ENCODE data around the gene POP7.

The POP7 gene

GRCh38 chr7:100685049-100685605, 20.8 kb upstream of the POP7 start:
- no peak overlapping the region for H3K4me3 ChIP-seq (replicated peaks in 1 of 2; ENCODE audit: low read depth in 2 of 2, low read length in 2 of 2)
- no peak for DNase-seq (ENCODE audit: low read depth in 2 of 2)
- no peak for TF ChIP-seq CTCF (IDR thresholded peaks at IDR 0.05; ENCODE audit: low read depth, low read length)

DNA sequence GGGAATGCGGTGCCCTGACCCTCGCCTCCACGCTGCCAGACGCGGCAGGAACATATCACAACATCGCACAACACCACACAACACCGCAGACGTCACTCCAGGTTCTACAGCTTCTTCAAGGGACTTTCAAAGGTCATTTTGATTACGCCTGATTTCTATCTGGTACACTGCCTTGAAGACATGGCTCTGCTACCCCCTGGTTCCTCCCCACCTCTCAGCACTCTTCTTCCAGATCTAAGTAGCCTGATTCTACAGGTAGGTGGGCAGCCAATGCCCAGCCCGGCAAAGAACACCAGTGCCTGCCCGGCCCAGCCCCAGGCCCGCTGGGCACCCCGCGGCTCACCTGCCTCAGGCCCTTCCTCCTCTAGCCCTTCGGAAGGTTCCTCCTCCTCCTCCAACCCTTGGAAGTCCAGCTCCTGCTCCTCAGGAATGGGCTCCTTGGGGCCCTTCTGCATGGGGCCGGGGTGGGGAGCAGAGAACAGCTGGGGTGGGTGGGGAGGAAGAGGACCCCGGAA, 20.2 kb upstream of the POP7 start:
- H3K4me3 ChIP-seq (replicated peaks in 1 of 2; ENCODE audit: low read depth in 2 of 2, low read length in 2 of 2): no peak overlapping the region
- TF ChIP-seq CTCF (IDR thresholded peaks at IDR 0.05; ENCODE audit: low read depth, low read length): no peak
- no peak for DNase-seq (ENCODE audit: low read depth in 2 of 2)

DNA sequence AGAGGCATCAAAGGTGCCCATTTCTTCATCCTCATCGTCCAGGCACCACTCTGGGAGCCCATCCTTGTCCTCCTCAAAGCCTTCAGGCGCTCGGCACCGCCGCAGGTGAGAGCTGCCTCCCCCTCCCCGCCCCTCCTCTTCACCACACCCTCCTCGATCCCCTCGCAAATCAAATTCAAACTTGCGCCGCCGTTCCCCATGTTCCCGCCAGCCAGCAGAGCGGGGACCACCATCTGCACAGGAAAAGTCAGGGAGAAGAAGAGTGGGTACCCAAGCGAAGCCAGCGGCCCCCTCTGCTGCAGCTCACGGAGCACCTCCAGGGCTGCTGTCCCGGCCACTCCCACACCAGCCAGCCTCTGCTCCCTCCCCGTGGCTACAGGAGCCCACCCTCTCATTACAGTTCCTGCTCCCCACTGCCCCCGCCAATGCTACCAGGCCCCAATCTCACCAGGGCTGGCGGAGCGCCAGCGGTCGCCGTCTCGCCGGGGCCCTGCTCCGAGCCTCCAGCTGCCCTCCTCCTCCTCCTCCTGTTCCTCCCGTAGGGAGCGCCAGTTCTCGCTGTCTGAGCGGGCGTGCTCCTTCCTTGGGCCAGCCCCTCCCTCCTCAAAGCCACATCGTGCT, 19.6 kb upstream of the POP7 start:
- TF ChIP-seq CTCF (IDR thresholded peaks at IDR 0.05; ENCODE audit: low read depth, low read length): no peak
- no peak for DNase-seq (ENCODE audit: low read depth in 2 of 2)
- H3K4me3 ChIP-seq (replicated peaks in 1 of 2; ENCODE audit: low read depth in 2 of 2, low read length in 2 of 2): no peak overlapping the region

DNA sequence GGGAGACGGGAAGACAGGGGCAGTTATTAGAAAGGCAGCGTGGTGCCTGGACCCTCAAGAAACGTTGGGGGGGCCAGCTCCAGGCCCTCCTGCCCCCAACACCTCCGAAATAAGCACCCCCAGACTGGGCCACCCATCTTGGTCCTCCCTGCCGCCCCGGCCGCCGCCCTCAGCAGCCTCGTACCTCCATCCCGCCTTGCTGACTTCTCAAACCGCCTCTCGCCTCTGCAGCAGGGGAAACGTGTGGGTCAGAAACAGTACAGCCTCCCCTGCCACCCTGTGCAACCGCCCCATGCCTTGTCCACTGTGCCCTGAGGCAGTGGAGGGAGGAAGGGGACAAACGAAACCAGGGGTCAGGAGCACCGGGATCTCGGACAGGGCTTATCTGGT, 19.1 kb upstream of the POP7 start:
- no peak for DNase-seq (ENCODE audit: low read depth in 2 of 2)
- no peak overlapping the region for H3K4me3 ChIP-seq (replicated peaks in 1 of 2; ENCODE audit: low read depth in 2 of 2, low read length in 2 of 2)
- no peak for TF ChIP-seq CTCF (IDR thresholded peaks at IDR 0.05; ENCODE audit: low read depth, low read length)

- H3K4me3 ChIP-seq (replicated peaks in 1 of 2; ENCODE audit: low read depth in 2 of 2, low read length in 2 of 2): no peak overlapping the region
- no peak for DNase-seq (ENCODE audit: low read depth in 2 of 2)
- no peak for TF ChIP-seq CTCF (IDR thresholded peaks at IDR 0.05; ENCODE audit: low read depth, low read length)
Measured at GRCh38 chr7:100687261-100687660, 18.7 kb upstream of the POP7 start.

GRCh38 chr7:100687751-100688300, 18.1 kb upstream of the POP7 start:
- no peak overlapping the region for H3K4me3 ChIP-seq (replicated peaks in 1 of 2; ENCODE audit: low read depth in 2 of 2, low read length in 2 of 2)
- no peak for TF ChIP-seq CTCF (IDR thresholded peaks at IDR 0.05; ENCODE audit: low read depth, low read length)

More at GRCh38 chr7:100687751-100688300, 18.1 kb upstream of the POP7 start:
- peak in 1 of 2 donors; percentile 30 for DNase-seq (ENCODE audit: low read depth in 2 of 2)

Measured in cardiac fibroblast (primary cell).